Dermis microvascular lymphatic vessel endothelial cell (primary cell): Measurements from ENCODE around the gene SMIM41. TPM values are rescaled to one million over a fixed set of nuclear protein-coding genes. Genes with fewer than 3 reads are reported as not detected.
A peak's percentile ranks its signal among the peaks of the same experiment; 100 is the strongest.
"Not testable (repeated sequence)": the region's sequence is repeated elsewhere in the genome, so short reads cannot be mapped to it uniquely, and the experiment has no call there.

Experiments
- DNase-seq, 2 donors: peaks; one replicate each; pipeline versions ENCODE4 v3.0.0 to v3.0.0-alpha.2; 2010; ENCODE audit warnings: low read depth in 2 of 2
- total RNA-seq: library from RNA; depleted of rRNA; stranded (reverse); fragments of >200 nt; gene quantifications from 2 replicates; pipeline ENCODE4 v1.2.1, GENCODE V29; 2014

The SMIM41 gene
- total RNA-seq, 1 donor from 2014 or later, result under 0.01 TPM

- DNase-seq, result no peak
Measured at GRCh38 chr12:52084491-52085231, 5.2 kb downstream of the SMIM41 start.

- no peak for DNase-seq
Measured at GRCh38 chr12:52085682-52086180, 6.2 kb downstream of the SMIM41 start.

DNA sequence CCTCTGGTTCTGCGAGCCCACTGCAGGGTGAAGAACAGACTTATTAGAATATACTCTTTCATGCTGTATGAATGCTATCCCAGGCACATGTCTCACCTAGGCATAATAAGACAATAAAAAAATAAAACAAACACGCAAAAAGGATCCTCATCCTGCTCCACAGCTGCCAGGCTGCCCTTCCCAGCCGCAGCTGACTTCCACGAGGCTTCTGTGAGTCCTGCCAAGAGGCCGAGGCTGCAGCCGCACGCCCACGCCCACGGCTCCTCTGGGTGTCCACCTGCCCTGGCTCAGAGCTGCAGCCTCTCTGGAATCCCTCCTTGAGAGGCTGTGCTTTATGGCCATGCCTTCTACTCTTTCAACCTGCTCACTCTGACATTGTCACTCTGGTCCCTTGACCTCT is 6.9 kb downstream of the SMIM41 start:
- DNase-seq, result no peak

DNA sequence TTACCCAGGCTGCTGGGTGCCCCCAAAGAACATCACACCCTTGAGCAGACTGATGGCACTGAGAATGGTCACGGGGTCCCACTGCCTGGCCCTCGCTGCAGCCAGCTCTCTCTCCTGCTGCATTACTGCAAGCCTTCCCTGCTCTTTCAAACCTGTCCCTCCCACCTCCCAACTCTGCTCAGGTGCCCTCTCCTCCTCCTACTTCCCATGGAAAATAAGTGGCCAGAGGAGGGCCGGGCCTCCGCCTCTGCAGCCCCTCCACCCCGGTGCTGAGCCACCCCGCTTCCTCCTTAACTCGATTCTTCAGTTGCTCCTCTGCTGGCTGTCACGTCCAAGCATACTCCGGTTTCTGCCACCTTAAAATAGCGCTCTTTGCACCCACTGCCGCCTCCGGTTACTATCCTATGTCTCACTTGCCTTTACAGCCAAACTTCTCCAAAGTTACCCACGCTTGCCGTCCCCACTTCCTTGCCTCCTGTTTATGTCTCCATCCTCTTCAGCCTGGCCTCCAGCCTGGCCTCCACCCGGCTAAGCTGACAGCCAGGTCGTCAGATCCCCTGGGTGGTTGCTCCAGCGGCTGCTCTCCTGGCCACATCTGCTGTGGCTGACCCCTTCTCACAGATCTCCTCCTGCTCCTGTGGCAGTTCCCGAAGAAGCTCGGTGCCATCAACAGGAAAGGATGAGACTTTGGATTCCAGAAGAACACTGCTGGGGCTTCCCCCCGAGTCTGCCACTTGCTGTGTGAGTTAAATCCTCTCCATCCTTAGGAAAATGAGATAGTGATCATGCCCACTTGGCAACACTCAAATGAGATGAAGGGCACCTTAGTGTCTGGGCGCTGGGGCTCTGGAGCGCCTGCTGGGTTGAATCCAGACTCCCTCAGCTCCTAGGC is 7.7 kb downstream of the SMIM41 start:
- no peak for DNase-seq

- DNase-seq, result no peak
Measured at GRCh38 chr12:52087961-52088820, 8.7 kb downstream of the SMIM41 start.

DNA sequence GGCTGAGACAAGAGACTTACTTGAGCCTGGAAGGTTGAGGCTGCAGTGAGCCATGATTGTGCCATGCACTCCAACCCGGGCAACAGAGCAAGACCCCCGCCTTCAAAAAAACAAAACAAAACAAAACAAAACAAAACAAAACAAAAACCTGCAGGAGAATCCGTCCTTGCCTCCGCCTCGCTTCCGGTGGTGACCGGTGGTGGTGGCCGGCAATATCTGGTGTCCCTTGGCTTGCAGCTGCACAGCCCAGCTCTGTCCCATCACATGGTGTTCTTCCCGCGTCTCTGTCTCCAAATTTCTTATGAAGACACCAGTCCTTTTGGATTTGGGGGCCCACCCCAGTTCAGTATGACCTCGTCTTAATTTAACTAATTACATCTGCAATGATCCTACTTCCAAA is 10.0 kb downstream of the SMIM41 start:
- DNase-seq, result no peak

GRCh38 chr12:52090291-52090690 is 10.8 kb downstream of the SMIM41 start:
- DNase-seq, result no peak

GRCh38 chr12:52091061-52091460 is 11.6 kb downstream of the SMIM41 start:
- no peak for DNase-seq

- DNase-seq, result no peak
Measured at GRCh38 chr12:52091869-52092268, 12.4 kb downstream of the SMIM41 start.

DNA sequence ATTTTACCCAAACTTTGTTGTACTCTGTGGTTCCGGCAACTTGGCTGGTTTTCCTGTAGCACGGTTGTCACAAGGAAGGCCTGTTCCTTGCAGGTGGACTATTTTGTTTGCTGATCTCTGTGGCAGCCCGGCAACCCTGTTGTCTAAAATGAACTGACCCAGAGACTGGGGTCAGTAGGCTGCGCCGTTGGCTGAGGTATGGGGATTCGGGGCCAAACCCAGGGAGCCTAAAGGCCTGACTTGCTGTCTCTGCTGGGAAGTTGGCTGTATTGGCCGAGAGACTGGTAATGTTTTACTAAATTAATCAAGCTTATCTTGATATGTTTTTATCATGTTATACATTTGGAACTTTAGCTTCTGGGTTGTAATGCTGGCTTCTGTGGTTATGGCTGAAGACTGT is 13.8 kb downstream of the SMIM41 start:
- DNase-seq, result no peak

DNA sequence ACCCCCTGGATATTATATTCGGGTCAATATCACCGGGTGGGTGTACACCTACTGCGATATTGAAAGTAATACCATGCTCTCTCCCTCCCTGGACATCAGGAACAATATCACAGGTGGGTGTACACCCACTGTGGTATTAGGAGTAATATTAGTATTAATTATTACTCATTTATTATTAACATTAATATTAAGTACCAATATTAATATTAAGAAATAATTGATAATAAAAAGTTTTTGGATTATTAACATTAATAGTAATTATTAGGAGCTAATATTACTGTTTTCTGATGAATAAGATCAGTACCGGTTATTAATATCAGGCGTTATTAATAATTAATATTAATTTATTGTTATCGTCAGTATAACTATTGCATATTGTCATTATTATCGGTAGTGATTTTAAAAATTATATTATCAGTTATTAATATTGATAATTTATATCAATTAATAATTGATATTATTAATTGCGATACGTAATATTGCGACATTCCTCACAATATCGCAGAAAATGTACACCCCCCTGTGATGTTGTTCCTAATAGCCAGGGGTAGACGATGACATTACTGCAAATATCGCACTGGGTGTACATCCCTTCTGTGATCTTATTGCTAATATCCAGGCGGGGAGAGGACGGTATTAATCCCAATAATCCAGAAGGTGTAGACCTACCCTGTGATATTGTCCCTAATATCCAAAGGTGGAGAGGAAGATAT is 17.0 kb downstream of the SMIM41 start:
- no peak for DNase-seq

DNA sequence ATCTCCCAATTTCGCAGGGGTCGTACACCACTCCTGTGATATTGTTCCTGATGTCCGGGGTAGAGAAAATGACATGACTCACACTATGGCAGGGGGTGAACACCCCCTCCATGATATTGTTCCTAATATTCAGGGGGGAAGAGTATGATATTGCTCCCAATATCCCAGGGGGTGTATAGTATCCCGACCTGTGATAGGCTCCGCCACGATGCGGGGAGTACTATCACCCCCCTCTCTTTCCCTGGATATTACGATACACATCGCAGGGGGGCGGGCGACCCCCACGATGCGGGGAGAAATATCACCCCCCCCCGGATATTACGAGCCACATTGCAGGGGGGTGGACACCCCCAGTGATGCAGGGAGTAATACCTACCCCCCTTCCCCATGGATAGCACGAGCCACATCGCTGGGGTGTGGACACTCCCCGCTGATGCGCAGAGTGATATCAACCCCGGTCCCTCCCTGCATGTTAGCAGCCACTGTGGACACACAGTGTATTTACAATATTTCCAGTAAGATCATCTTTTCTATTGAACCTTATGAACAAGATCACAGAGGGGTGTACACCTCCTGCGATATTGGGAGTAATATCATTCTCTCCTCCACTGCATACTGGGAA is 17.7 kb downstream of the SMIM41 start:
- DNase-seq, result no peak

DNA sequence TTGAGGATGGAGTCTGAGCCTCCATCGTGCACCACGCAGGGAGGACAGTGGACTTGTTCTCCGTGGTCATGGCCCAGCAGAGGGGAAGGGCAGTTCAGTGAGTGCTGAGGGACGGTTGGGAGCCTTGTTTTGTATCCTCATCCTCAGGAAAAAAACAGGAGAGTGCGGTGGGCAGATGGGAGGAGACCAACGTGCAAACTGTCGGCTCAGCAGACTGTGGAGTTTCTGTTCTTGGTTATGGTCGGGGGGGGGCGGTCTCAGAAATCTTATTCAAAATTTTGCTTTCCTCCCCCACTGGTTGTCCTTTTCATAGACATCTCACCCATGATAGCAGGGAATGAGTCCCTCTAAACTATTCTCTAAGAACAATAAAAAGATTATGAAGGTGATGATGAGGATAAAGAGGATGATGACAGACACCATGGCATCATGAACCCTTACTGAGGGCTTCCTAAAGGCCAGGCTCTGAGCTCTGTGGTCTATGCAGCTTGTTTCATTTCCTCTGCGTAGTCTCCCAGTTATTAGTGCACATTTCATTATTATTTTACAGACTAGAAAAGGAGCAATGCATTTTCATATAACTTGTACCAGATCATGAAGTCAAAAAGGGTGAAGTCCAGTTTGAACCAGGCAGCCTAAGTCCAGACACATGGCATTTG is 25.1 kb downstream of the SMIM41 start:
- DNase-seq, result not testable (repeated sequence)

GRCh38 chr12:52116222-52117125 is 37.0 kb downstream of the SMIM41 start:
- not testable (repeated sequence) for DNase-seq

GRCh38 chr12:52117806-52118475 is 38.4 kb downstream of the SMIM41 start:
- not testable (repeated sequence) for DNase-seq

- DNase-seq, result peak in 1 of 2 donors; percentile 55
Measured at GRCh38 chr12:52119398-52120254, 40.1 kb downstream of the SMIM41 start.
